ENCODE data around the gene CCL13. TPM values are rescaled to one million over a fixed set of nuclear protein-coding genes. Genes with fewer than 3 reads are reported as not detected.

CCL13 gene
- total and polyA plus RNA-seq, 4 donors = 0.12 to 0.84 TPM; not detected in 2

GRCh38 chr17:34354637-34355036, 1.6 kb upstream of the CCL13 start:
- H3K36me3 ChIP-seq (ENCODE audit: control insufficient read depth in 4 of 4, insufficient read depth in 3 of 4, low read depth in 1 of 4, low read length in 3 of 4) = no peaks in the 10 kb centered on the region
- no peaks in the 10 kb centered on the region for H3K9me3 ChIP-seq (ENCODE audit: control insufficient read depth in 4 of 4, low read length in 3 of 4)
- H3K27ac ChIP-seq (ENCODE audit: low read depth in 1 of 2, low read length in 2 of 2) = no peak overlapping the region
- H3K4me1 ChIP-seq (ENCODE audit: control insufficient read depth in 4 of 4, insufficient read depth in 4 of 4, low read length in 3 of 4) = no peaks in the 10 kb centered on the region
- no peaks in the 10 kb centered on the region for H3K27me3 ChIP-seq (ENCODE audit: control insufficient read depth in 4 of 4, insufficient read depth in 4 of 4, low read length in 3 of 4)
- no peak overlapping the region for H3K9ac ChIP-seq (ENCODE audit: low read depth in 1 of 2, low read length in 2 of 2)
- no peak overlapping the region for H3K4me3 ChIP-seq (ENCODE audit: low read depth in 1 of 3, low read length in 3 of 3)
- no peak for DNase-seq (ENCODE audit: low spot score)
- peak; percentile 24 for TF ChIP-seq NR2F2 (IDR thresholded peaks at IDR 0.05)
- TF ChIP-seq, protein P1, sequence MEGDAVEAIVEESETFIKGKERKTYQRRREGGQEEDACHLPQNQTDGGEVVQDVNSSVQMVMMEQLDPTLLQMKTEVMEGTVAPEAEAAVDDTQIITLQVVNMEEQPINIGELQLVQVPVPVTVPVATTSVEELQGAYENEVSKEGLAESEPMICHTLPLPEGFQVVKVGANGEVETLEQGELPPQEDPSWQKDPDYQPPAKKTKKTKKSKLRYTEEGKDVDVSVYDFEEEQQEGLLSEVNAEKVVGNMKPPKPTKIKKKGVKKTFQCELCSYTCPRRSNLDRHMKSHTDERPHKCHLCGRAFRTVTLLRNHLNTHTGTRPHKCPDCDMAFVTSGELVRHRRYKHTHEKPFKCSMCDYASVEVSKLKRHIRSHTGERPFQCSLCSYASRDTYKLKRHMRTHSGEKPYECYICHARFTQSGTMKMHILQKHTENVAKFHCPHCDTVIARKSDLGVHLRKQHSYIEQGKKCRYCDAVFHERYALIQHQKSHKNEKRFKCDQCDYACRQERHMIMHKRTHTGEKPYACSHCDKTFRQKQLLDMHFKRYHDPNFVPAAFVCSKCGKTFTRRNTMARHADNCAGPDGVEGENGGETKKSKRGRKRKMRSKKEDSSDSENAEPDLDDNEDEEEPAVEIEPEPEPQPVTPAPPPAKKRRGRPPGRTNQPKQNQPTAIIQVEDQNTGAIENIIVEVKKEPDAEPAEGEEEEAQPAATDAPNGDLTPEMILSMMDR (IDR thresholded peaks at IDR 0.05; ENCODE audit: low read depth, low read length, missing input control) = no peak

- H3K27me3 ChIP-seq (ENCODE audit: control insufficient read depth in 4 of 4, insufficient read depth in 4 of 4, low read length in 3 of 4) = no peaks in the 10 kb centered on the region
- H3K4me1 ChIP-seq (ENCODE audit: control insufficient read depth in 4 of 4, insufficient read depth in 4 of 4, low read length in 3 of 4) = no peaks in the 10 kb centered on the region
- no peak overlapping the region for H3K9ac ChIP-seq (ENCODE audit: low read depth in 1 of 2, low read length in 2 of 2)
- H3K4me3 ChIP-seq (ENCODE audit: low read depth in 1 of 3, low read length in 3 of 3) = no peak overlapping the region
- no peaks in the 10 kb centered on the region for H3K9me3 ChIP-seq (ENCODE audit: control insufficient read depth in 4 of 4, low read length in 3 of 4)
- TF ChIP-seq HNF4A (conservative IDR thresholded peaks at IDR 0.05) = no peak
- TF ChIP-seq FOXA2 (IDR thresholded peaks at IDR 0.05) = no peak
- no peak for TF ChIP-seq ATF3 (IDR thresholded peaks at IDR 0.05)
- no peak for TF ChIP-seq EGR1 (IDR thresholded peaks at IDR 0.05; ENCODE audit: low read depth in 2 of 2)
- TF ChIP-seq, protein P2, sequence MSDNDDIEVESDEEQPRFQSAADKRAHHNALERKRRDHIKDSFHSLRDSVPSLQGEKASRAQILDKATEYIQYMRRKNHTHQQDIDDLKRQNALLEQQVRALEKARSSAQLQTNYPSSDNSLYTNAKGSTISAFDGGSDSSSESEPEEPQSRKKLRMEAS (IDR thresholded peaks at IDR 0.05) = no peak
- TF ChIP-seq NR2F2 (IDR thresholded peaks at IDR 0.05) = no peak
- TF ChIP-seq JUND (IDR thresholded peaks at IDR 0.05) = no peak
- no peak for TF ChIP-seq HNF4G (IDR thresholded peaks at IDR 0.05)
- TF ChIP-seq RAD21 (IDR thresholded peaks at IDR 0.05) = no peak
- TF ChIP-seq YY1 (IDR thresholded peaks at IDR 0.05) = no peak
- TF ChIP-seq, protein P1 (IDR thresholded peaks at IDR 0.05; ENCODE audit: low read depth, low read length, missing input control) = no peak
- no peak for TF ChIP-seq TAF1 (conservative IDR thresholded peaks at IDR 0.05)
- no peaks in the 10 kb centered on the region for H3K36me3 ChIP-seq (ENCODE audit: control insufficient read depth in 4 of 4, insufficient read depth in 3 of 4, low read depth in 1 of 4, low read length in 3 of 4)
- no peak overlapping the region for H3K27ac ChIP-seq (ENCODE audit: low read depth in 1 of 2, low read length in 2 of 2)
- 65% methylated on average over 2 of the region's 2 CpGs for WGBS
- no peak for DNase-seq (ENCODE audit: low spot score)
Measured at GRCh38 chr17:34357398-34357797, 1.1 kb downstream of the CCL13 start.

DNA sequence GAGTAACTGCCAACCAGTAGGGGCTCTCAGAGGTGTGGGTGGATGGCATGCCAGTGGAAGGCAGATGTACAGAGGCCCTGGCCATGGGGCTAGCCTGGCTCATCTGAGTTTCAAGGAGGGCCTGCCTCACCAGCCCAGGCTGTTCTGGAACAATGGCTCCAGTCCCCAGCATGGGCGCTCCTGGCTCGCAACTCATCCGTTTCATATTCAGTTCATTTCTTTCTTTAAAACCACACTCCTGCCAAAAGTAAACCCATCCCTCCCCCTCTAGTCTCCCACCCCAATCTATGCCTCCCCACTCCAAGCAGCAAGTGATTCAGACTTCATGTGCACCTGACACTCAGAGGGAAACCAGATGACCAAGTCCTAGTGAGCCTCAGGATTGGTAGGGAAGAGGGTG, 2.4 kb downstream of the CCL13 start:
- WGBS = 96% methylated on average over 3 of the region's 3 CpGs
- H3K36me3 ChIP-seq (ENCODE audit: control insufficient read depth in 4 of 4, insufficient read depth in 3 of 4, low read depth in 1 of 4, low read length in 3 of 4) = no peaks in the 10 kb centered on the region
- TF ChIP-seq, protein P1 (IDR thresholded peaks at IDR 0.05; ENCODE audit: low read depth, low read length, missing input control) = no peak
- no peak for TF ChIP-seq REST (IDR thresholded peaks at IDR 0.05)
- no peak for TF ChIP-seq NR2F2 (IDR thresholded peaks at IDR 0.05)
- no peak for TF ChIP-seq TAF1 (conservative IDR thresholded peaks at IDR 0.05)
- TF ChIP-seq HNF4G (IDR thresholded peaks at IDR 0.05) = no peak
- no peak for TF ChIP-seq YY1 (IDR thresholded peaks at IDR 0.05)
- TF ChIP-seq FOXA1 (IDR thresholded peaks at IDR 0.05) = no peak
- TF ChIP-seq FOXA2 (IDR thresholded peaks at IDR 0.05) = no peak
- no peak for TF ChIP-seq HNF4A (conservative IDR thresholded peaks at IDR 0.05)
- TF ChIP-seq RAD21 (IDR thresholded peaks at IDR 0.05) = no peak
- no peak for TF ChIP-seq ATF3 (IDR thresholded peaks at IDR 0.05)
- TF ChIP-seq EGR1 (IDR thresholded peaks at IDR 0.05; ENCODE audit: low read depth in 2 of 2) = no peak
- TF ChIP-seq JUND (IDR thresholded peaks at IDR 0.05) = no peak
- TF ChIP-seq GABPA (IDR thresholded peaks at IDR 0.05 in 1 of 2, conservative IDR thresholded peaks at IDR 0.05 in 1 of 2) = no peak

More for the DNA sequence above, 2.4 kb downstream of the CCL13 start:
- H3K9me3 ChIP-seq (ENCODE audit: control insufficient read depth in 4 of 4, low read length in 3 of 4) = no peaks in the 10 kb centered on the region
- H3K4me1 ChIP-seq (ENCODE audit: control insufficient read depth in 4 of 4, insufficient read depth in 4 of 4, low read length in 3 of 4) = no peaks in the 10 kb centered on the region
- no peak overlapping the region for H3K9ac ChIP-seq (ENCODE audit: low read depth in 1 of 2, low read length in 2 of 2)
- no peak for DNase-seq (ENCODE audit: low spot score)
- H3K27me3 ChIP-seq (ENCODE audit: control insufficient read depth in 4 of 4, insufficient read depth in 4 of 4, low read length in 3 of 4) = peaks cover 0 to 2% (median 0%) of the 10 kb centered on the region in 4 donors
- no peak overlapping the region for H3K4me3 ChIP-seq (ENCODE audit: low read depth in 1 of 3, low read length in 3 of 3)
- no peak overlapping the region for H3K27ac ChIP-seq (ENCODE audit: low read depth in 1 of 2, low read length in 2 of 2)
